Prostate gland (tissue), 2 donors: ENCODE data around the gene TTYH1. TPM values are rescaled to one million over a fixed set of nuclear protein-coding genes. Genes with fewer than 3 reads are reported as not detected.
"Not testable (repeated sequence)": the region's sequence is repeated elsewhere in the genome, so short reads cannot be mapped to it uniquely, and the experiment has no call there.

ENCODE experiments used
- DNase-seq: peaks from one replicate; pipeline ENCODE4 v3.0.0-alpha.2; 2019; ENCODE audit warnings: low spot score
- H3K27ac ChIP-seq, 2 donors: fragments of 200-600 bp; sonication (generic); 2 replicates each; pipeline ENCODE4 v1.5.1; 2017 to 2019
- H3K27me3 ChIP-seq: fragments of 200-600 bp; sonication (generic); replicated peaks from 2 replicates; pipeline ENCODE4 v1.5.1; 2019; ENCODE audit not compliant: insufficient read depth
- H3K36me3 ChIP-seq, 2 donors: fragments of 200-600 bp; sonication (generic); 1 replicate in 1 of 2; 2 replicates in 1 of 2; pipeline versions ENCODE4 v1.5.1 to v1.8.1; 2017 to 2019
- H3K4me1 ChIP-seq: fragments of 200-600 bp; sonication (generic); replicated peaks from 2 replicates; pipeline ENCODE4 v1.5.1; 2019
- H3K4me3 ChIP-seq, 2 donors: fragments of 200-600 bp; sonication (generic); 2 replicates each; pipeline ENCODE4 v1.5.1; 2017 to 2019
- H3K9me3 ChIP-seq: fragments of 200-600 bp; sonication (generic); 2 replicates; pipeline ENCODE4 v1.5.1; 2017
- POLR2A ChIP-seq: fragments of 450-650 bp; IDR thresholded peaks from one replicate; pipeline ENCODE4 v1.6.1; 2016; ENCODE audit warnings: antibody characterized with exemption, mild to moderate bottlenecking
- POLR2AphosphoS5 ChIP-seq: sonication (generic); formaldehyde crosslinking; IDR thresholded peaks from one replicate; pipeline ENCODE4 v1.6.1; 2017; ENCODE audit warnings: antibody characterized with exemption
- WGBS: methylation state at CpG from one replicate; pipeline ENCODE4 v1.1.5; 2018; 5-methylcytosine and 5-hydroxymethylcytosine counted together
- intact Hi-C: fragments of 100-400 bp; cut with DNase I; formaldehyde crosslinking; loops from one replicate; pipeline ENCODE4 v1.14.2; 2022
- total RNA-seq, 2 donors: library from RNA; depleted of rRNA; stranded (reverse); fragments of >200 nt; gene quantifications; one replicate each; pipeline ENCODE4 v1.1.0, GENCODE V29; 2016
- TF ChIP-seq, protein P1 (sequence below), 4 experiments: fragments of 200-600 bp in 2 of 4; fragments of 450-650 bp in 2 of 4; sonication (generic) in 2 of 4; IDR thresholded peaks; 1 replicate in 3 of 4; 2 replicates in 1 of 4; pipeline ENCODE4 v1.5.1; 2016 to 2019; ENCODE audit warnings: antibody characterized with exemption in 4 of 4, mild to moderate bottlenecking in 2 of 4, moderate library complexity in 2 of 4

The TTYH1 gene
- total RNA-seq, 2 donors from 2014 or later = 1.8 to 136 TPM

DNA sequence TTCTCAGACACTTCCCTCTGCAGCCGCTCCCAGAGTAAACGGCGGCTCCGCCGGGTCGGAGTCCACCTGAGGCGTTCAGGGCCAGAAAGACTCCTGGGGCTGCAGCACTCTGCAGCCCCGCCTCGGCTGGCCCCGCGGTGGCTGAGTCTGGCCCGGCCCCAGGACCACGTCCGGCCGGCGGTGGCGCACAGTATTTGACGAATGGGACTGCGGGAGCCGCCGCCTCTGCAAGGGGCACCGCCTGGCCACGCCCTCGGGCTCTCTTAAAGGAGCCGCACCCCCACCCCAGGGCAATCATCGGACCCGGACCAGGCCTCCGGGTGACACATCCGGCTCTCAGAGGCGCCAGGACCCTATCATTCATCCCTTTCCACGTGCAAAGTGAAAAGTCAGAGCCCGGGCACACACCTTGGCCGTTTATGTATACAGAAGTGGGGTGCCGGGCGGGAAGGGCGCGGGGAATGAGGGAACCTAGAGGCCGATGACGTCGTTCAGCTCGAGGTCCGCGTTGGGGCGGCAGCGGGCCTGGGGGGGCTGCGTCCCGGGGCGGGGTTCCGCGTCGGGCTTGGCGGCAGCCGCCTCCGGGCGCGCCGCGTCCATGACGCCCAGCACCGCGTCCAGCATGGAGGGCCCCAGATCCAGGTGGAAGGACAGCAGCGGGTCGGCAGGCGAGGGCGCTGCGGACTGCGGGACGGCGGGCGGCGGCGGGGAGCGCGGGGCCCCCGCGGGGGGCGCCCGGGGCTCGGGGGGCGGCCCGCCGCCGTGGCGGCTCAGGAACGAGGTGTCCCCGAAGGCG, 49.6 kb downstream of the TTYH1 start:
- DNase-seq = peak; percentile 90
- 14% methylated on average over 82 of the region's 87 CpGs for WGBS
- Histone ChIP-seq H3K9me3 (no peaks in the 10 kb centered on the region), H3K27ac (peak overlapping the region; percentile 97 to 98), H3K4me3 (peak overlapping the region; percentile 38 to 83), H3K4me1 (peaks cover 13% of the 10 kb centered on the region), H3K36me3 (peaks cover 0 to 6% of the 10 kb centered on the region in 2 donors), H3K27me3 (no peaks in the 10 kb centered on the region)
- intact Hi-C loops = no loop called here
- TF ChIP-seq, protein P1, sequence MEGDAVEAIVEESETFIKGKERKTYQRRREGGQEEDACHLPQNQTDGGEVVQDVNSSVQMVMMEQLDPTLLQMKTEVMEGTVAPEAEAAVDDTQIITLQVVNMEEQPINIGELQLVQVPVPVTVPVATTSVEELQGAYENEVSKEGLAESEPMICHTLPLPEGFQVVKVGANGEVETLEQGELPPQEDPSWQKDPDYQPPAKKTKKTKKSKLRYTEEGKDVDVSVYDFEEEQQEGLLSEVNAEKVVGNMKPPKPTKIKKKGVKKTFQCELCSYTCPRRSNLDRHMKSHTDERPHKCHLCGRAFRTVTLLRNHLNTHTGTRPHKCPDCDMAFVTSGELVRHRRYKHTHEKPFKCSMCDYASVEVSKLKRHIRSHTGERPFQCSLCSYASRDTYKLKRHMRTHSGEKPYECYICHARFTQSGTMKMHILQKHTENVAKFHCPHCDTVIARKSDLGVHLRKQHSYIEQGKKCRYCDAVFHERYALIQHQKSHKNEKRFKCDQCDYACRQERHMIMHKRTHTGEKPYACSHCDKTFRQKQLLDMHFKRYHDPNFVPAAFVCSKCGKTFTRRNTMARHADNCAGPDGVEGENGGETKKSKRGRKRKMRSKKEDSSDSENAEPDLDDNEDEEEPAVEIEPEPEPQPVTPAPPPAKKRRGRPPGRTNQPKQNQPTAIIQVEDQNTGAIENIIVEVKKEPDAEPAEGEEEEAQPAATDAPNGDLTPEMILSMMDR (IDR thresholded peaks at IDR 0.05) = peak in 1 of 4 experiments; percentile 48
- TF ChIP-seq POLR2AphosphoS5 = peak; percentile 61
- peak; percentile 51 for TF ChIP-seq POLR2A

- Histone ChIP-seq H3K4me3 (no peak overlapping the region), H3K36me3 (peaks cover 0 to 6% of the 10 kb centered on the region in 2 donors), H3K27ac (peak overlapping the region; percentile 97 to 98), H3K27me3 (no peaks in the 10 kb centered on the region), H3K4me1 (peaks cover 13% of the 10 kb centered on the region), H3K9me3 (no peaks in the 10 kb centered on the region)
- intact Hi-C loops = no loop called here
- DNase-seq = no peak
- TF ChIP-seq POLR2A (no peak), POLR2AphosphoS5 (no peak)
- TF ChIP-seq, protein P1 (IDR thresholded peaks at IDR 0.05) = no peak
- WGBS = 70% methylated on average over 49 of the region's 49 CpGs
Measured at GRCh38 chr19:54465426-54466109, 50.3 kb downstream of the TTYH1 start.

DNA sequence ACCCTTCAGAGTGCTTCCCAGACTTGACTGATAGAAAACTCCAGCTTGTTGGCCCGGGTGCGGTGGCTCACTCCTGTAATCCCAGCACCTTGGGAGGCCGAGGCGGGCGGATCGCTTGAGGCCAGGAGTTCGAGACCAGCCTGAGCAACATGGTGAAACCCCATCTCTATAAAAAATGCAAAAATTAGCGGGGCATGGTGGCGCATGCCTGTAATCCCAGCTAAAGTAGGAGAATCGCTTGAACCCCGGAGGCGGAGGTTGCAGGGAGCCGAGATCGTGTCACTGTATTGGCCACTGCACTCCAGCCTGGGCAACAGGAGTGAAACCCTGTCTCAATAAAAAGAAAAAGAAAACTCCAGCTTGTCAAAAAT, 50.8 kb downstream of the TTYH1 start:
- intact Hi-C loops, H3K4me3 ChIP-seq, DNase-seq, H3K9me3 ChIP-seq, H3K27me3 ChIP-seq, H3K36me3 ChIP-seq: not testable (repeated sequence)
- WGBS = 96% methylated on average over 14 of the region's 14 CpGs
- peaks cover 13% of the 10 kb centered on the region for H3K4me1 ChIP-seq
- H3K27ac ChIP-seq = peak overlapping the region; percentile 97 to 98

GRCh38 chr19:54469496-54469934, 54.3 kb downstream of the TTYH1 start:
- Histone ChIP-seq H3K4me3 (peak overlapping the region in 1 of 2 donors; percentile 69), H3K27me3 (no peaks in the 10 kb centered on the region), H3K36me3 (no peaks in the 10 kb centered on the region), H3K27ac (peak overlapping the region; percentile 96 to 98), H3K9me3 (no peaks in the 10 kb centered on the region), H3K4me1 (peaks cover 7% of the 10 kb centered on the region)
- no peak for DNase-seq
- intact Hi-C loops = no loop called here
- no peak for TF ChIP-seq POLR2AphosphoS5
- TF ChIP-seq, protein P1 (IDR thresholded peaks at IDR 0.05) = no peak
- no peak for TF ChIP-seq POLR2A
- WGBS = 52% methylated on average over 8 of the region's 8 CpGs

DNA sequence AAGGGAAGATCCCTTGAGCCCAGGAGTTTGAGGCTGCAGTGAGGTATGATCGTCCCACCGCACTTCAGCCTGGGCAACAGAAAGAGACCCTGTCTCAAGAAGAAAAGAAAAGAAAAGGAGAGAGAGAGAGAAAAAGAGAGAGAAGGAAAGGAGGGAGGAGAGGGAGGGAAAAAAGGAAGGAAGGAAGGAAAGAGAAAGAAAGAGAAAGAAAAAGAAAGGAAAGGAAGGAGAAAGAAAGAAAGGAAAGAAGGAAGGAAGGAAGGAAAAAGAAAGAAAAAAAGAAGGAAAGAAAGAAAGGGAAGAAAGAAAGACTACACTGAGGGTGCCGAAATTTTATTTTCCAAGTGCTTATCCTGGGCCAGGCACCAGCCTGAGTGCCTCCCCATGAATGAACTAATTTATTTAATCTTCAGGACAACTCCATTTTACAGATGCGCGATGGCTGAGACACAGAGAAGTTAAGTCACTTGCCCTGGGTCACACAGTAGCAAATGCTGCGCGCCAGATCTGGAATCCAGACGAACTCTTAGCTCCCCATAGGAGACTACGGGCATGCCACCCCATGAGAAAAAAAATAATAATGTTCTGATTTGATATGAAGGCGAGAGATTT, 55.1 kb downstream of the TTYH1 start:
- H3K9me3 ChIP-seq = no peaks in the 10 kb centered on the region
- no peaks in the 10 kb centered on the region for H3K36me3 ChIP-seq
- intact Hi-C loops = no loop called here
- DNase-seq = no peak
- TF ChIP-seq, protein P1 (IDR thresholded peaks at IDR 0.05) = no peak
- no peak for TF ChIP-seq POLR2A
- no peak for TF ChIP-seq POLR2AphosphoS5
- H3K27me3 ChIP-seq = no peaks in the 10 kb centered on the region
- peak overlapping the region; percentile 55 to 69 for H3K4me3 ChIP-seq
- peak overlapping the region; percentile 96 to 98 for H3K27ac ChIP-seq
- WGBS = 68% methylated on average over 10 of the region's 10 CpGs
- peaks cover 7% of the 10 kb centered on the region for H3K4me1 ChIP-seq
